NCI-H460 (cell line): ENCODE measurements around the gene PTBP3. TPM values are rescaled to one million over a fixed set of nuclear protein-coding genes. Genes with fewer than 3 reads are reported as not detected.

Source experiments
- DNase-seq: peaks from one replicate; pipeline ENCODE4 v3.0.0-alpha.2; 2016; ENCODE audit warnings: low read depth; ENCODE audit errors: extremely low read depth
- small RNA-seq, 2 experiments: library from RNA; depleted of rRNA; stranded (forward); fragments of <200 nt; gene quantifications; one replicate each; pipeline ENCODE3, GENCODE V24; 2014
- total RNA-seq: library from RNA; depleted of rRNA; stranded (reverse); fragments of >200 nt; shearing (Covaris generic); gene quantifications from 2 replicates; pipeline ENCODE4 v1.2.3, GENCODE V29; 2014; rRNA removed

PTBP3 gene
- total RNA-seq, 1 experiment from 2014 or later, result 79.9 TPM

DNA sequence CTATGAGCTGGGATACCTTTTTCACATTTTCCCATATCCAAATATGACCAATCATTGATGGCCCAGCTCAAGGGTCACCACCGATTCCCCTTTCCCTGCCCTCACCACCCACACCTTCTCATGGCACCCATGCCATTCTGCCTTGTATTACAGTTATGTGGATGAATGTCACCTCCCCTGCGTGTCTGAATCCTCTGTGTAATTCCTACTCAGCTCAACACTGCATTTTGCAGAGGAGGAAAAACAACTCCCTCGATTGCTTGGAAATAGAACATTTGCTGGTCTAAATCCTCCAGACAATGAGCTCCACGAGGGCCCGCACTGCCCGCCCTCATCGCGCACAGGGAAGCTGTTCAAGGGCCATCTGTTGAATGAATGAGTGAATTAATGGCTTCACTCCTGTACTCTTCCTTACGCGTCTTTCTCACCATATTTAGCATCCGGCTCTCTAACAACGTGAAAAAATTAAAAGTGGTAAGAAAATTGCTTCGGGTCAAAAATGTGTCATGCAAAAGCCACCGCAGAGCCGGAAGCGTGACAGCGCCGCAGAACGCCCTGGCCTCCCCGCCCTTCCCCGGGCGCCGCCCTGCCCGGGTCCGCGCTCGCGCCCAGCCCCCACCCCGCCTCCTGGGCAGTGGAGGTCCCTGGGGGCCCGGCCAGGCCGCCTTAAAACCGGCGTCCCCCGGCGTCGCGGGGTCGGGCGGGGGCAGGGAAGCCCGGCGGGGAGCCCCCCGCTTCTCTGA lies 159.0 kb downstream of the PTBP3 start:
- peak; percentile 50 for DNase-seq

DNA sequence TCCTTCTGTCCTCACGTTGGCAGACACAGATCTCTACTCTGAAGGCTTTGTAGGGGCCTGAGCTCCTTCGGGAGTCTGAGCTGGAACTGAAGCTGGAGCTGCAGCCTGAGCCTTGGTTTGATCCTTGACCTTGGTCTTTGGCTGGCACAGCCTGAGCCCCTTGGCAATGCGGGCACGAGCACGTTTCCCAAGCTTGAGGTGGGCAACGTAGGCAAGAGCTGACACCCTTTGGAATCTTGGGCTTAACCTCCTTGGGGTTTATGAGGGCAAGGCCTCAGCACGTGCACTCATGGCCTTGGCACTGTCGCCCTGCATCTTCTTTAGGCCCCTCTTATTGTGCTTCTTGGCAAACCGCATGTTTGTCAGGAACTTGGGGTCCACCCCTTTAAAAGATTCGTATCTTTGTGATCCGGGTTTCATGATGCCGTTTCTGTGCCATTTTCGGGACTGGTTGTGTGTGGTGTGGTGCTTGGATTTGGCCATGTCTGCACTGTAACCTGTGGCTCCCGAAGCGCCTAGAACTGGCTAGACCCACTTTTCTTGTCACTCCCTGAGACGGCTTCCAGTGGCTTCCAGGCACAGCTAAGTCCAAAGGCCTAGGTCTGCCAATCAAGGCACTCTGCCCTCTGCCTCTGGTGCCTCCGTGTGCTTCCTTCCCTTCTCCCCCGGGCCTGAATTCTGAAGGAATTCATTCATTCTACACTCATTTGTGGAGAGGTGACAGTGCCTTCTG lies 159.8 kb downstream of the PTBP3 start:
- DNase-seq, result no peak

DNA sequence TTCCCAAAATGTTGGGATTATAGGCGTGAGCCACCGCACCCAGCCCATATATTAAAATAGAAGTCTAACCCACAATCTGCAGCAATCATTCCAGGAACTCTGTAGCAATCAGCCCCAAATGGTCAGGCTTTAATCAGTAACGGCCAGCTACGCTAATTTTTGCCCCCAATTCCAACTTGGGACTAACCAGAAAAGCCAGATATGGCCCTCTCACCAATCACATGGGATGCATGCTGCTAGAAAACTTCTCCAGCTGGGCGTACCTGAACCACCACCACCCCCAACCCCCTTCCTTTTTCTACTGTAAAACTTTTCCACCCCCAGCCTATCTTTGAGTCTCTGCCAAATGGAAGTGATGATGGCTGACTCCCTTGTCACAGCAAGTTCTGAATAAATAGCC lies 162.5 kb downstream of the PTBP3 start:
- DNase-seq, result no peak

DNA sequence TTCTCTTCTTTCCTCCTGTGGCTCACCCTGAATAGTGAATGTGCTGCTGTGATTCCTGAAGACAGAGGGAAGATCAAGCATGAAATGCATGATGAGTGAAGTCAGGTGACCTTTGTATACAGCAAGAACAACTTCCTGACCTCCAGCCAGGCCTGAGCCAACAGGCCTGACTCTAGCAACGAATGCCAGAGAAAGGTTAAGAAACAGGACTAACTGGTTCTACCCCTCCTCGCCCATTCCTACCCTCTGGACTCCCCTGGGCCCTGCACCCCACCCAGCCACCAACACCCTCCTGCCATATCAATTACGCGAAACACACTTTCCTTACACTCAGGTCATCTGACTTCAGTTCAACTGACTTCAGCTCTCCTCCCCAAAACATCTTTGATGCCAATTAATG lies 163.2 kb downstream of the PTBP3 start:
- no peak for DNase-seq

DNA sequence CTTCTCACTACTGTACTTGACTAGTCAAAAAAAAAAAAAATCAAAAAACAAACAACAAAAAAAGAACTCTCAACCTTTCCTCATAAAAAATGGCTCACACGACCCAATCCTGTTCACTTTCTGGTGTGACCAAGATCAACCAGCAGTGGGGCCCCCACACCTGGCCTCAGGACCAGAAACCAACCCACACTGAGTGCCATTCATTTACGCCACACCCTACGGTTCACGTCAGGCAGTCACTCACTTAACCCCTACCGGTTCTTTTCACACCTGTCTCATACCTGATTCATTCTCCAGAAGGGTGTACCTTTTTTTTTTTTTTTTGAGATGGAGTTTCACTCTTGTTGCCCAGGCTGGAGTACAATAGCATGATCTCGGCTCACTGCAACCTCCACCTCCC lies 164.1 kb downstream of the PTBP3 start:
- DNase-seq, result no peak

DNA sequence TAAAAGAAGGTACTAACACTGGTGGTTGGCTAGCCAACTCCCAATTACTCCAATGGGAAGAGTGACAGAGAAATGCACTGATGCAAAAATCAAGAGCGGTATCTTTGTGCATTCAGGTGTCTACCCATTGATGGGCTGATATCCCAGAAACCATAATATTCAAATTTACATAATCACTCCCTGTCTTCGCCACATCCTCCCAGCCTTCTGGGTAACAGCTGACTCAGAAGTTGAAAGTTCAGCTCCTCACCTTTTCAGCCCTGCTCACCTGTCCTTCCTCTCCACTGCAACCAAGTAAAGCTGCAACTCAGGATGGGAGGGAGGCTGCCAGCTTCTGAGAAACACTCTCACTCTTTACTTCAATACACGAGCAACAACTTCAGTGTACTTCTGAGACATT lies 165.2 kb downstream of the PTBP3 start:
- DNase-seq, result no peak

Small RNA genes lying within 50 kb of the gene (small RNA-seq; reads per million reads assigned to genes)
- 0 reads per million in 2 experiments for gene RF00019
- 0 to 0.06 reads per million in 2 experiments for gene RN7SL430P
- gene RN7SL57P, result 0 to 0.06 reads per million in 2 experiments
- gene RNA5SP295, result 0 to 0.02 reads per million in 2 experiments

Other genes with a start within 250 kb of the PTBP3 start
- 5.2 and 6.3 TPM in 2 replicates for gene SUSD1, start 158.3 kb downstream of the PTBP3 start, total RNA-seq
- 42.3 and 42.4 TPM in 2 replicates for gene HSDL2, start 46.5 kb upstream of the PTBP3 start, total RNA-seq
- 6.6 and 7.1 TPM in 2 replicates for gene KIAA1958, start 153.2 kb upstream of the PTBP3 start, total RNA-seq